Measurements from ENCODE around the gene GRB2. TPM values are rescaled to one million over a fixed set of nuclear protein-coding genes. Genes with fewer than 3 reads are reported as not detected.
"Not testable (repeated sequence)": the region's sequence is repeated elsewhere in the genome, so short reads cannot be mapped to it uniquely, and the experiment has no call there.

GRB2 gene
- total RNA-seq, 4 donors from 2014 or later, result 55.1 to 96.5 (median 75.4) TPM

- WGBS, 2 donors, result 71 to 77% methylated on average over 4 of the region's 4 CpGs
- H3K4me3 ChIP-seq (ENCODE audit: low read depth, poor library complexity, severe bottlenecking), result no peak overlapping the region
- no peak for DNase-seq (ENCODE audit: low spot score in 2 of 2)
- intact Hi-C loops (cut with DNase I; ENCODE audit: low total_unique reads), result no loop called here
- TF ChIP-seq POLR2A (IDR thresholded peaks at IDR 0.05), result no peak
- TF ChIP-seq CTCF (IDR thresholded peaks at IDR 0.05), result no peak
Measured at GRCh38 chr17:75442168-75443103, 37.0 kb upstream of the GRB2 start.

GRCh38 chr17:75440738-75441448, 35.4 kb upstream of the GRB2 start:
- no peak for TF ChIP-seq CTCF (IDR thresholded peaks at IDR 0.05)
- TF ChIP-seq POLR2A (IDR thresholded peaks at IDR 0.05), result no peak
- intact Hi-C loops (cut with DNase I; ENCODE audit: low total_unique reads), result no loop called here
- no peak for DNase-seq (ENCODE audit: low spot score in 2 of 2)
- H3K4me3 ChIP-seq (ENCODE audit: low read depth, poor library complexity, severe bottlenecking), result no peak overlapping the region
- 62 to 63% methylated on average over 10 of the region's 10 CpGs for WGBS, 2 donors

- H3K4me3 ChIP-seq (ENCODE audit: low read depth, poor library complexity, severe bottlenecking), result no peak overlapping the region
- intact Hi-C loops (cut with DNase I; ENCODE audit: low total_unique reads), result no loop called here
- 88 to 96% methylated on average over 2 of the region's 2 CpGs for WGBS, 2 donors
- no peak for DNase-seq (ENCODE audit: low spot score in 2 of 2)
- TF ChIP-seq POLR2A (IDR thresholded peaks at IDR 0.05) (no peak), CTCF (IDR thresholded peaks at IDR 0.05) (no peak)
Measured at GRCh38 chr17:75439287-75439686, 33.8 kb upstream of the GRB2 start.

GRCh38 chr17:75437404-75437803, 31.9 kb upstream of the GRB2 start:
- WGBS, 2 donors, result 93% methylated on average over 8 of the region's 8 CpGs
- intact Hi-C loops (cut with DNase I; ENCODE audit: low total_unique reads); H3K4me3 ChIP-seq (ENCODE audit: low read depth, poor library complexity, severe bottlenecking); DNase-seq (ENCODE audit: low spot score in 2 of 2): not testable (repeated sequence)

- intact Hi-C loops (cut with DNase I; ENCODE audit: low total_unique reads); DNase-seq (ENCODE audit: low spot score in 2 of 2); H3K4me3 ChIP-seq (ENCODE audit: low read depth, poor library complexity, severe bottlenecking): not testable (repeated sequence)
- 94 to 95% methylated on average over 6 of the region's 6 CpGs for WGBS, 2 donors
Measured at GRCh38 chr17:75434433-75434832, 29.0 kb upstream of the GRB2 start.

- TF ChIP-seq POLR2A (IDR thresholded peaks at IDR 0.05) (no peak), CTCF (IDR thresholded peaks at IDR 0.05) (no peak)
- 79 to 80% methylated on average over 6 of the region's 6 CpGs for WGBS, 2 donors
- no peak overlapping the region for H3K4me3 ChIP-seq (ENCODE audit: low read depth, poor library complexity, severe bottlenecking)
- intact Hi-C loops (cut with DNase I; ENCODE audit: low total_unique reads), result no loop called here
- no peak for DNase-seq (ENCODE audit: low spot score in 2 of 2)
Measured at GRCh38 chr17:75433218-75433783, 27.8 kb upstream of the GRB2 start.

Measured in lower leg skin (tissue), 4 donors.